Measurements from ENCODE around the gene ROBO1. TPM values are rescaled to one million over a fixed set of nuclear protein-coding genes. Genes with fewer than 3 reads are reported as not detected.

Gene ROBO1
- total and polyA plus RNA-seq, 2 donors from 2014 or later = 2.1 to 22.1 TPM

GRCh38 chr3:79766496-79767193 is 1.2 kb downstream of the ROBO1 start:
- Histone ChIP-seq H3K9ac (ENCODE audit: low read length in 3 of 3) (peak overlapping the region in 1 of 3 donors; percentile 4), H3K4me1 (ENCODE audit: control insufficient read depth in 2 of 3, insufficient read depth in 2 of 3, low read depth in 1 of 3, low read length in 3 of 3) (no peaks in the 10 kb centered on the region), H3K27me3 (ENCODE audit: control insufficient read depth, insufficient read depth, low read length) (peaks cover 6% of the 10 kb centered on the region), H3K4me3 (ENCODE audit: low read length in 3 of 3) (peak overlapping the region; percentile 19 to 65 (median 32)), H3K9me3 (ENCODE audit: control insufficient read depth in 2 of 3, insufficient read depth in 1 of 3, low read length in 3 of 3) (no peaks in the 10 kb centered on the region), H3K36me3 (ENCODE audit: control insufficient read depth in 2 of 3, insufficient read depth in 3 of 3, low read length in 3 of 3) (no peaks in the 10 kb centered on the region), H3K27ac (ENCODE audit: low read depth in 2 of 2, low read length in 2 of 2) (no peak overlapping the region)
- intact Hi-C loops (cut with DNase I) = no loop called here
- peak; percentile 34 to 72 (median 43) for DNase-seq
- TF ChIP-seq CTCF (IDR thresholded peaks at IDR 0.05; ENCODE audit: borderline replicate concordance, extremely low read depth, insufficient read depth) = no peak
- no peak for FAIRE-seq

- Histone ChIP-seq H3K9me3 (ENCODE audit: control insufficient read depth in 2 of 3, insufficient read depth in 1 of 3, low read length in 3 of 3) (no peaks in the 10 kb centered on the region), H3K4me1 (ENCODE audit: control insufficient read depth in 2 of 3, insufficient read depth in 2 of 3, low read depth in 1 of 3, low read length in 3 of 3) (no peaks in the 10 kb centered on the region), H3K27ac (ENCODE audit: low read depth in 2 of 2, low read length in 2 of 2) (no peak overlapping the region), H3K9ac (ENCODE audit: low read length in 3 of 3) (no peak overlapping the region), H3K27me3 (ENCODE audit: control insufficient read depth, insufficient read depth, low read length) (peaks cover 6% of the 10 kb centered on the region), H3K36me3 (ENCODE audit: control insufficient read depth in 2 of 3, insufficient read depth in 3 of 3, low read length in 3 of 3) (no peaks in the 10 kb centered on the region), H3K4me3 (ENCODE audit: low read length in 3 of 3) (no peak overlapping the region)
- DNase-seq (peak in 4 of 5 donors; percentile 19 to 41 (median 26)), FAIRE-seq (no peak)
- intact Hi-C loops (cut with DNase I) = no loop called here
- TF ChIP-seq CTCF (IDR thresholded peaks at IDR 0.05; ENCODE audit: borderline replicate concordance, extremely low read depth, insufficient read depth) = no peak
Measured at GRCh38 chr3:79765911-79766310, 1.9 kb downstream of the ROBO1 start.

- no peak overlapping the region for H3K27ac ChIP-seq (ENCODE audit: low read depth in 2 of 2, low read length in 2 of 2)
- TF ChIP-seq CTCF (IDR thresholded peaks at IDR 0.05; ENCODE audit: borderline replicate concordance, extremely low read depth, insufficient read depth) = no peak
- FAIRE-seq (no peak), DNase-seq (no peak)
- peaks cover 3% of the 10 kb centered on the region for H3K27me3 ChIP-seq (ENCODE audit: control insufficient read depth, insufficient read depth, low read length)
- H3K4me1 ChIP-seq (ENCODE audit: control insufficient read depth in 2 of 3, insufficient read depth in 2 of 3, low read depth in 1 of 3, low read length in 3 of 3) = no peaks in the 10 kb centered on the region
- no peaks in the 10 kb centered on the region for H3K36me3 ChIP-seq (ENCODE audit: control insufficient read depth in 2 of 3, insufficient read depth in 3 of 3, low read length in 3 of 3)
- H3K9me3 ChIP-seq (ENCODE audit: control insufficient read depth in 2 of 3, insufficient read depth in 1 of 3, low read length in 3 of 3) = no peaks in the 10 kb centered on the region
- H3K9ac ChIP-seq (ENCODE audit: low read length in 3 of 3) = no peak overlapping the region
- H3K4me3 ChIP-seq (ENCODE audit: low read length in 3 of 3) = no peak overlapping the region
- intact Hi-C loops (cut with DNase I) = no loop called here
Measured at GRCh38 chr3:79761441-79761840, 6.4 kb downstream of the ROBO1 start.

Measured in kidney (tissue), 14 donors.